Kidney tubule cell (primary cell): Measurements from ENCODE around the gene COA8.

Experiments
- DNase-seq: peaks from one replicate; pipeline ENCODE4 v3.0.0-alpha.2; 2018; ENCODE audit warnings: low spot score

COA8 gene

DNA sequence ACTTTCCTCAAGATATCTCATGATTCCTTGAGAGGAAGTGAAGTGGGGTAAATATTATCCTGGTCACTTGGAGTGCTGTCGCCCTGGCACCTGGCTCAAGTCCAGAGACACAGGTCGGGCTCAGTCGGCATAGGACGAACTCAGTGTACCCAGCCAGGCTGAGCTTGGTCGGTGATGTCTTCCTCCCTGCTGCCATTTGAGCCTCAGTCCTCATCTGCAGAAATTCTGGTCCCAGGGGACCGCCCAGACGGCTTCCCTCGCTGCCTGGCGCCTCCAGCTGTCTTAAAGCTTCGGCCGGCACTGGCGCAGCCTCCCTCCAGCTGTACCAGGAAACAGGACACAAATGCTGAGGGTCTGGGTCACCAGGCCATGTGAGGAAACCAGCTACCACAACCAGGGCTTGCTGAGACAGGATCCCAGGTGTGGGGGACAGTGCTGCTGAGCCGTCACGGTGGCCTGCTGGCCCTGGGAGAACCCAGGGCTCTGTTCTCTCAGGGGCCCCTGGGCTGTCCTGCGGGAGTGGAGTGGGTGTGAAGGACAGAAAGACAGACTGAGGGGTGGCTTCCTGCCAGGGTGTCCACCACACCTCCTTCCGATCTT, 61.2 kb downstream of the COA8 start:
- peak; percentile 22 for DNase-seq

DNA sequence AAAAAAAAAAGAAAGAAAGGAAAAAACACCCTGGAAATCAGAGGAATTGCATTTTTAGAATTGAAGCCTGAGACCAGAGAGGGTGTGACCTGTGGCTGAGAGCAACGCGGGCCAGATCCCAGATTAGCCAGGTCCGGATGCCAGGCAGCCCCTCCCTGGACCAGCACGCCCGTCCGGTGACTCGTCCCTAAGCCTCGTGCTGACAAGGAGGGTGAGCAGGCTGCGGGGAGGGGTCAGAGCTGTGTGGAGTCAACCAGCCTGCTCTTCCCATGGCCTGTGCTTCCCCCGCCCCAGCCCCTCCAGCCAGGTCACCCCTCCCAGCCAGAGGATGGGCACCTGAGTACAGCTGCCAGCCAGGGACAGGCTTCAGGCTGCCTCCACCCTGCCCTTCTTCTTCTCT, 62.1 kb downstream of the COA8 start:
- DNase-seq, result peak; percentile 88

DNA sequence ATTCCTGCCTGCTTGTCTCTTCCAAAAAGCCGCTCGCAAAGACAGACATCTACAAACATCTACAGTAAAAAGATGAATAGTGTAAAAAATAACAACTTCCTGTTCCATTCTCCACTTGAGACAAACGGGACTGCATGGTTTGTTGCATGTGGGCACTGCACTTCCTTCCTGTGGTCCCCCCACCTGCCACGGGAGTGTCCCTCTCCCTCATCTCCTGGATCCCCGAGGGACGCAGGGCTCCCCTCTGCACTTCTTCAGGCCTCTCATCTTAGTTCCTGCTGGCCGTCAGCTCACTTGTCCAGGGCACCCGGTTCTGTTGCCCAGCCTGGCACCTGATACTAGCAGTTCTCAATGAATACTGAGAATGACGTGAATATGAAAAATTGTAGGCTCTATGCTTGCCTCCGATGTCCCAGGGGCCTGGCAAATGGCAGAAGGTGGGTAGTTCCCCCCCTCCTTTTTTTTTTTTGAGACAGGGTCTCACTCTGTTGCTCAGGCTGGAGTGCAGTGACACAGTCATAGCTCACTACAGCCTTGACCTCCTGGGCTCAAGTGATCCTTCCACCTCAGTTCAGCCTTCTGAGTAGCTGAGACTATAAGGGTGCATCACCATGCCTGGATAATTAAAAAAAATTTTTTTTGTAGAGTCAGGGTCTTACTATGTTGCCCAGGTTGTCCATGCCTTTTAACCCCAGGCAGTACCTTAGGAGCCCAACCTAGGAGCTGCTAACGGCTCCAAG, 62.8 kb downstream of the COA8 start:
- DNase-seq, result no peak

DNA sequence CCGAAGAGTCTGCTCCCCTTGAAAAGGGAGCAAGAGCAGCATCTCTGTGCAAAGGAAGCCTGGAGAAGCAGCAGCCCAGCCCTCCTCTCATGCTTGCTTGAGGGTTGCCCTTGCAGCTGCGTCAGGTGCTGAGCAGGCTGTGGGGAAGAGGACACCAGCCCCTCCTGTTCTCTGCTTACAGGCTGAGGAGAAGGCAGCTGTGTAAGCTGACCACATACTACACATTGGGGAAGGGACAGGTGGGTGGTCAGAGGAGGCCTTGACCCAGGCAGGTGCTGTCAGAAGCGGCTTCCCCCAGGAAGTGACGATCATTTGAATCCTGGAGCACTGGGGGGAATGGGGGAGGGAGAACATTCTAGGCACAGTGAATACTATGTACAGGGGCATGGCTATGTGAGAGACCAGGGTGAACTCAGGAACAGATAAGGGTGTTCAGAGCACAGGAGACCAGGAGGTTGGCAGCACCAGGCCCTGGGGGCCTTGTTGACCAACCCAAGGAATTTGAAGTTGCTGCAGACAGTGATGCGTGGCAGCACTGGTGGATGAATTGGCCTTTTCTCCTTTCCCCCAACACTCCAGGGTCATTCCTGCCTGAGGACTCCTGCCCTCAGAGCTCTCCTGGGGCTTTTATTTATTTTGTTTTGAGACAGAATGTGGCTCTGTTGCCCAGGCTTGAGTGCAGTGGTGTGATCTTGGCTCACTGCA, 63.5 kb downstream of the COA8 start:
- DNase-seq, result no peak

DNA sequence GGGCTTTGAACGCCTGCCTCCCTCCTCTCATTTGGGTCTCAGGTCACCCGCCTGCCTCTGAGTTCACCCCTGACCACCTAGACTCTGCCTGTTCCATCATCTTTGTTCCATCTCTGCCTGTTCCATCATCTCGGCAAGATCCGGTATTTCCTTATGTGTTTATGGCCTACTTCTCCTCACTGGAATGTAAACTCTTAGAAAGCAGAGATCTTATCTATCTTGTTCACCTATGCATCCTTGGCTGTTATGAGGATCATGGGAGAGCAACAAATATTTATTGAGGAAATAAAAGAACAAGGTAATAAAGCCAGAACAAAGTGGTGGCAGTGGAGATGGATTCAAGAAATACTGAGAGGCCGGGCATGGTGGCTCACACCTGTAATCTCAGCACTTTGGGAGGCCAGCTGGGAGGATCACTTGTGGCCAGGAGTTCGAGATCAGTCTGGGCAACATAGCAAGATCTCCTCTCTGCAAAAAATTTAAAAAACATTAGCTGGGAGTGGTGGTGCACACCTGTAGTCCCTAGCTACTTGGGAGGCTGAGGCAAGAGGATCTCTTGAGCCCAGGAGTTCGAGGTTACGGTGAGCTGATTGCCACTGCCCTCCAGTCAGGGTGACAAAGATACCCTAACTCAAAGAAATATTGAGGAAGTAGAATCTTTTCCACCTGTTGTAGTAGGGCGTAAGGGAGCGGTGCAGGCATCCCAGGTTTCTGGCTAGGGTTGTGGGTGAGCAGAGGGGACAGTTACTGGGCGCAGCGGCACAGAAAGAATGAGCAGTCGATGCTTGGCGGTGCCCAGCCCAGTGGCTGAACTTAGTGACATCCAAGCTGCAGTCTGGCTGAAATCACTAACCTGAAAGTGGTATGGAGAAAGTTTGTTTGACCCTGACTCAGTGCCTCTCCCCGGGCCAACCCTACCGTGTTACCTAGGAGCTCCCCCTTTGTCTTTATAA, 64.6 kb downstream of the COA8 start:
- DNase-seq, result no peak

DNA sequence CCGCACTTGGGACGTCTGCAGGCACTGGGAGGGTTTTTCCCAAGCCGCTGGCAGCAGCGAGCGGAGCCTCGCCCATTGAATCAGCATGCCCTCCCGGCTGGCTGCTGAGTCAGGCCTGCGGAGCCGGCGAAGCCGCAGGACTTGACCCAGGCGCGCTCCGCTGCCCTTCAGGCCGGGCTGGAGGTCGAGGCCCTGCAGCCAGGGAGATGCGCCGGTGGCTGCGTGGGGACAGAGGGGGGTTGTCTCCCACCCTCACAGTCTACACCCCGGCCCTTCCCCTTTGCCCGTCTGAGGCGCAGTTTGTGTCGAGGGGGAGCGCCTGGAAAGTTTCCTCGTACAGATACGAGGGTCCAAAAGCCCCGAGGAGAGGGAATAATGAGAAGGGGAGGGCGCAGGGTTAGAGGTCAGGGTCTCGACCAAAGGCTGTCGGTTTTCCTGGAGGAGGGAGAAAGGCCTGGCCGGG, 65.5 kb downstream of the COA8 start:
- peak; percentile 91 for DNase-seq

DNA sequence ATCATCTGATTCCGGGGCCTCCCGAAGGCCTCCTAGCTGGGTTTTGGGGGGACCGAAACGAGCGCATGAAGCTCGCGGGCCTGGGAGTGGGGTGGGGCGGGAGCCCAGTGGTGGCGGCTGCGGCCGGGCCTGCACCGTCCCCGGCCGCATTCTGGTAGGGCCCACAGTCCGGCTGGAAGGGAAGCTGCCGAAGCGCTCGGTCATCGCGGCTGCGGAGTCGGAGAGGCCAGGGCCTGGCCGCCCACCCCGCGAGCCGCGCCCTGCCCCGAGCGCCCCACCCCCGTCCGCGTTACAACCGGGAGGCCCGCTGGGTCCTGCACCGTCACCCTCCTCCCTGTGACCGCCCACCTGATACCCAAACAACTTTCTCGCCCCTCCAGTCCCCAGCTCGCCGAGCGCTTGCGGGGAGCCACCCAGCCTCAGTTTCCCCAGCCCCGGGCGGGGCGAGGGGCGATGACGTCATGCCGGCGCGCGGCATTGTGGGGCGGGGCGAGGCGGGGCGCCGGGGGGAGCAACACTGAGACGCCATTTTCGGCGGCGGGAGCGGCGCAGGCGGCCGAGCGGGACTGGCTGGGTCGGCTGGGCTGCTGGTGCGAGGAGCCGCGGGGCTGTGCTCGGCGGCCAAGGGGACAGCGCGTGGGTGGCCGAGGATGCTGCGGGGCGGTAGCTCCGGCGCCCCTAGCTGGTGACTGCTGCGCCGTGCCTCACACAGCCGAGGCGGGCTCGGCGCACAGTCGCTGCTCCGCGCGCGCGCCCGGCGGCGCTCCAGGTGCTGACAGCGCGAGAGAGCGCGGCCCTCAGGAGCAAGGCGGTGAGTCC, 66.1 kb downstream of the COA8 start, which contains the start of gene KLC1:
TSS of gene KLC1 (plus strand) at position 528 of the 819 bp plus-strand sequence. CDS start 25,354 bp downstream, outside the sequence.
- peak; percentile 70 for DNase-seq

DNA sequence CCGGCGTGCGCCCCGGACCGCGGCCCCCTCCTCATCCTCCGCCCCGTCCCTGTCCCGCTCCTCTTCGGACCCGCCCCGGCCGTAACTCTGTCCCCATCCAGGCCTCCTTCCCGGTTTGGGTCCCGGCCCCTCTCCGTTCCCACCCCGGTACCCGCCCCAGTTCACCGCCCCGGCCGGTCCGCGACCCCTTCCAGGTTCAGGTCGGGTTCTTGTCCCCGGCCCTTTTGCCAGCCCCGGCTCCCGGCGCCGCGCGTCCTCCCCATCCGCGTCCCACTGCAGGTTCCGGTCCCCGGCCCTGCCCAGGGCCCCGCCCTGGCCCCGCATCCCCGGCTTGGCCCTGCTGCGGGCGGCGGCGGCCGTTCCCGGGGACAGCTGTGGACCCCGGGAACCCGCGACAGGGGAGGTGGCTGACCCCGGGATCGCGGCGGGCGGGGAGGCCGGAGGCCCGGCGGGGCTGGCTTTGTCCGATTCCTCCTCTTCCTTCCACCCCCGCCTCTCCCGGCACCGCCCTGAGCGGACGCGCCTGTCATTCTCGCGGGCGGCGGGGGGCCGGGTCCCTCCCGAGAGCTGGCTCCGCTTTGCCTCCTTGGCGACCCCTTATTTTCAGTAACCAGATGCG, 66.9 kb downstream of the COA8 start:
- DNase-seq, result peak; percentile 31

DNA sequence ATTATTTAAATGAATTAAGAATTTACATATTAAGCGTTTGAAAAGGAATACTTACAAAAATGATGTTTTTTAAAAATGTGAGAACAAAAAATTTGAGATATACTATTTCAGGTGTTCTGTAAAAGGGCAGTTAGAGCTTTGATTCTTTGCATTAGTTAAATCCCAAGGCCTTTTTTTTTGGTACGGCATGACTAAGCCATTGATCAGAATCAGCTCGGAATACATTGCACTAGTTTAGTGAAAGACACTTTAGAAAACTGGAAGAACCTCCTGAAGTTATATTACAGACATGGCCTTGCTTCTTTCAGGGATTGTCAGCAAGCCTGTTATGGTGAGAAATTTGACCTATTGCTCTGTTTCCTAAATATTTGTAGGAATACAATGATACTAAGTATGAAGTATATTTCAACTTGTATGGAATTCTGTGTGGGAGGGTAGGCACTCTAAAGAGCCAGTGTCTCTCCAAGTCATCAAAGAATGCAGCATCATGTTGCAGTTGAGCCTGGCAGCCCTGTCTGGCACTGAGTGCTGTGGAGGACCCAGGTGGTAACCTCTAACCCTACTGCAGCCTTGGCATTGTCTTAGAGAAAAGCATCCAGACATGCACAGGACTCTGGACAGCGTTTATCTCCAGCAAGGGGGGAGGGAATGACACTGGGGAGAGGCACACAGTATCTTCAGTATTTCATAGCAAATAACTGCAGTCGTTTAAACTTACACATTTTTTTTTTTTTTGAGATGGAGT, 67.8 kb downstream of the COA8 start:
- no peak for DNase-seq

DNA sequence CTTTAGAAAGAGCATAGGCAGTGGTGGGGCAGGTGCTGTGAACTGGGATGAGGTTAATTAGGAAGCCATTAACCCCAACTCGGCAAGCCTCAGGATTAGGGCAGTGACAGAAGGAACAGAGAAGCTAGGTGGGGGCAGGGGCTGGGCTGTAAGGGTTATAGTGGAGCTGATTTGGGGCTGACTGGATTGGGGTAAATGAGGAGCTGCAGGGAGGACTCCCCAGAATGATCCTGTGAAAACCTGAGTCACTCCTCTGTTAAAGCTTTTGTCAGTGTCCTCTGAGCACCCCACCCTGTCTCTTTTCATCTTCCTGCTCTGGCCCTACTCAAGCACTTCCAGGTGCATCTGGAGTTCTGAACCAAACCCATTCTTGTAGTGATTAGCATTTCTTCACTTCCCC, 70.6 kb downstream of the COA8 start:
- DNase-seq, result no peak

DNA sequence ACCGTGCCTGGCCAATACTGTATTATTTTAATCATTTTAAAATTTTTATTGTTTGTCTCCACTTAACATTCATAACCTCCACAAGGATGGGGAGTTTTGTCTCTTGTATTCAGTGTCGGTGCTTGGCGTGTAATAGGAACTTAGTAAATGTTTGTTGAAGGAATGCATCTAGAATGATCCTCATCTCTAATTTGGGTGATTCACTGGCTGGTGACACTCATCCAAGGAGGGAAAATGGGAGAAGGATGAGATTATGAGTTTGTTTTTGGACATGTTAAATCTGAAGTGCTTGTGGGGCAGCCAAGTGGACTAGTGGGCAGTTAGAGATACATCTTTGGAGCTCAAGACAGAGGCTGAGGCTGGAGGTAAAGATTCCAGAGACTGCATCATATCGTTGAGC, 71.4 kb downstream of the COA8 start:
- no peak for DNase-seq

DNA sequence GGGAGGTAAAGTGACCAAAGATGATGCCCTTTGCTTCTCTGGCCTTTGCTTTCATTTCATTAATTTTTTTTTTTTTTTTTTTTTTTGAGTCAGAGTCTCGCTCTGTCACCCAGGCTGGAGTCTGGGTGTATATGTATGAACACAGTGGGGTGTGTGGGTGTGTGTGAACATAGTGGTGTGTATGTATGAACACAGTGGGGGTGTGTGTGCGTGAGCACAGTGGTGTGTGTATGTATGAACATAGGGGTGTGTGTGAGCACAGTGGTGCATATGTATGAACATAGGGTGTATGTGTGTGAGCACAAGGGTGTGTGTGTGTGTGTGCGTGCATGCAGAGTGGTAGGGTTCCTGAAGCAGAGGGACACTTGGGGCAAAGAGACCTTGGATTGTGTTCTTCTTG, 75.8 kb downstream of the COA8 start:
- DNase-seq, result no peak
